HG03520 (cell line): ENCODE data around the gene DLAT.
"Not testable (repeated sequence)": the region's sequence is repeated elsewhere in the genome, so short reads cannot be mapped to it uniquely, and the experiment has no call there.

ENCODE experiments used
- ATAC-seq: cut with Tn5 transposase; IDR thresholded peaks from one replicate; pipeline ENCODE4 v1.9.1; 2021; ENCODE audit warnings: mild to moderate bottlenecking, moderate library complexity; ENCODE audit not compliant: unreplicated experiment

Gene DLAT

GRCh38 chr11:112046647-112047046 is 21.4 kb downstream of the DLAT start:
- not testable (repeated sequence) for ATAC-seq

- ATAC-seq: not testable (repeated sequence)
Observed at GRCh38 chr11:112048256-112048655, 23.0 kb downstream of the DLAT start.

DNA sequence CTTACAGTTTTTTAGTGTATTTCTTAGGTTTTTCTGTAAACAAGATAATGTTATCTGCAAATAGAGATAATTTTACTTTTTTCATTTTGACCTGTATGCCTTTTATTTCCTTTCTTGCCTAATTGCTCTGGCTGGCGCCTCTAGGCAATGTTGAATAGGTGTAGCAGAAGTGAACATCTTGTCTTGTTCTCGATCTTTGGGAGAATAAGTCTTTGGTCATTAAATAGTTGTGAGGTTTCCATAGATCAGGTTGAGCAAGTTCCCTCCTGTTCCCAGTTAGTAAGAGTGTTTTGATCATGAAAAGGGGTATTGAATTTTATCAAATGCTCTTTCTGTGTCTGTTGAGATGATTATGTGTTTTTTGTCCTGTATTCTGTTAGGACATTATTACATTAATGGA is 24.6 kb downstream of the DLAT start:
- ATAC-seq: no peak

DNA sequence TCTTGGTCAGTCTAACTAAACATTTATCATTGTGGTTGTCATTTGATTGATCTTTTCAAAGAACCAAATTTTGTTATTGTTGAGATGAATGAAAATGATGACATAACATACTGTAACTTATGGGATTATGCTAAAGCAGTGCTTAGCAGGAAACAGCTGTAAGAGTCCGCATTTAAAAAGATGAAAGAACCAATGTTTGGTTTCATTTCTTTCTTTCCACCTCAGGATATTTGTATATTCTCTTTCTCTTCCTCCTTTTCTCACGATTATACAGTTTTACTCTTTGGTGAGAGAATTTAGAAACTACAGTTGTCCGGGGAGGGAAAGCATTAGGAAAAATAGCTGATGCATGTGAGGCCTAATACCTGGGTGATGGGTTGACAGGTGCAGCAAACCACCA is 25.5 kb downstream of the DLAT start:
- ATAC-seq: peak; percentile 69

DNA sequence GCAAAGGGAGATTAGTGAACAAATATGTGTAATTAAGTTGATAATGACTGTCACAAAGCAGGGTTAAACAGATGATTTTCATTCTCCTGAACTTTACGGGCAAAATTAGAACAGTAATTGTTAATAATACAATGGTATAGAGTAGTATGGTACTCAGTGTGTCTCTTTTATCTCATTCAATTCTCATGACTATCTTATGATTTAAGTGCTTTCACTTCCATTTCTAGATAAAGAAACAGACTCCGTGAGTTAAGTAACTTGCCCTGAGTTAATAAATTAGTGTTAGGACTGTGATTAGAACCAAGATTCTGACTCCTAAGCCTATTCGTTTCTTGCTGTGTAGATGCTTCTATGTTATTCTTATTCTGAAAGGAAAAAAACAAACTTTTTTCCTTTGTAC is 26.6 kb downstream of the DLAT start:
- ATAC-seq: no peak

DNA sequence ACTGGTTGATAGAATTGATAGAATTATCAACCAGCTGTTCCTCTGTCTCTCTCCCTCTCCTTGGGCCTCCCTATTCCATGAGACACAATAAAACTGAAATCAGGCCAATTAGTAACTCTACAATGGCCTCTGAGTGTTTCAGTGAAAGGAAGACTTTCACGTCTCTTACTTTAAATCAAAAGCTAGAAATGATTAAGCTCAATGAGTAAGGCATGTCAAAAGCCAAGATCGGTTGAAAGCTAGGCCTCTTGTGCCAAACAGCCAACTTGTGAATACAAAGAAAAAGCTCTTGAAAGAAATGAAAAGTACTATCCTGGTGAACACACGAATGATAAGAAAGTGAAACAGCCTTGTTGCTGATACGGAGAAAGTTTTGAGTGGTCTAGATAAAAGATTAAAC is 32.0 kb downstream of the DLAT start:
- ATAC-seq: no peak

DNA sequence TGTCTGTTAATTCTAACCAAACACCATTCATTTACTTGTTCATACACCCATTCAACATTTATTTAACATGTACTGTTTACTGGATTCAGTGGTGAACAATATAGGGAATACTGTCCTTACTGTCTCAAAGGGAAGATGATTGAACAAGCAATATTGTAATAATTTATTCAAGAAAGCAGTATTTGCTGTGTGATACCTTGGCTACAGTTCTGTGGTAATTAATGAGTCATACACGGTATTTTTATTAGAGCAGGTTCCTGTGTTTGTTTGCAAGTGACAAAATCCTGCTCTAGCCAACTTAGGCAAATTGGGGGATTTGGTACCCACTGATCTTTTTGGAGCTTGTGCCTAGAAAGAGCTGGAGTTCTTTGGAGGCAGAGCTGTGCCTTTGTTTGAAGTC is 32.9 kb downstream of the DLAT start:
- ATAC-seq: no peak

DNA sequence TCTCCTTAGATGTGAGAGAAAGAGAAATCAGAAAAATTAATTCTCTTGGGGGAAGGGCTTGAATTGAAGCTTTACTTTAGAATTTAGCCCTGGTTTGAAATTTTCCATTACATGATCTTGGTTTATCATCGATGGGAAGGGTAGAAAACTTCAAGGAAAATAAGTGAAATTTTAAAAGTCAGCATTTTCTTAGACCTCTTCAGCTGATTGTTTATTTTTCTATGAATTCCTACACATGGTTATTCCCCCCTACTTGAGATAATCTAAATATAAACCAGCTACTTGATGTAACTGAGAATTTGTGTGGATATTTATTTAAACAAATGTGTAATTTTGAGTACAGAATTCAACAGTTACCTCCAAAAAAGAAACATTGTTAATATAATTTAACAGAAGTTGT is 37.7 kb downstream of the DLAT start:
- ATAC-seq: no peak

GRCh38 chr11:112073941-112074811 is 49.0 kb downstream of the DLAT start, which contains the start of the genes NKAPD1 and PIH1D2:
NKAPD1 (plus strand) TSS chr11:112074299; CDS start chr11:112075575, 1,276 bp downstream.
PIH1D2 (minus strand) TSS chr11:112074017; CDS start chr11:112073174, 843 bp downstream.
- ATAC-seq: peak; percentile 85

- ATAC-seq: no peak
Observed at GRCh38 chr11:112082729-112083128, 57.5 kb downstream of the DLAT start.

- ATAC-seq: peak; percentile 30
Observed at GRCh38 chr11:112085822-112086421, 60.7 kb downstream of the DLAT start.

GRCh38 chr11:112086422-112087191 is 61.4 kb downstream of the DLAT start, which contains the start of the genes SDHD and TIMM8B:
SDHD (plus strand) TSS chr11:112086873; CDS start chr11:112086908, 35 bp downstream.
TIMM8B (minus strand) TSS chr11:112086756; CDS start chr11:112086723, 33 bp downstream.
- ATAC-seq: peak; percentile 84

- no peak for ATAC-seq
Observed at GRCh38 chr11:112087212-112087611, 62.0 kb downstream of the DLAT start.

DNA sequence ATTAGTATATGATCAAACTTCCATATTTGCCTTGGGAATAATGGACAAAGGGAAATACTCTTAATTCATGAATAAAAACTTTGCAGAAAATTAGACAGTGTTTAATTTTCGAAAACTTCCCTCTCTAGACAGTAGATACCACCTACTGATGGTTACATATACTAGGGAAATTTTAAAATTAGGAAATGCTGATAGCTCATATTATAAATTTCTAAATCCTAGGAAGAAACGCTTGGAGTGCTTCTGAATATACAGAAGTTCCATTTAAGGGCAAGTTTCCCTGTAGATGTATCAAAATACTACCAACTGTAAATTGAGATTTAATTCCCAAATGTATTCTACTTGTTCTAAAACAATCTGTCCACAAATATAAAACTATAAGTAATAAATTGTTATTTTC is 70.1 kb downstream of the DLAT start:
- not testable (repeated sequence) for ATAC-seq

GRCh38 chr11:112096194-112096593 is 71.0 kb downstream of the DLAT start:
- no peak for ATAC-seq

DNA sequence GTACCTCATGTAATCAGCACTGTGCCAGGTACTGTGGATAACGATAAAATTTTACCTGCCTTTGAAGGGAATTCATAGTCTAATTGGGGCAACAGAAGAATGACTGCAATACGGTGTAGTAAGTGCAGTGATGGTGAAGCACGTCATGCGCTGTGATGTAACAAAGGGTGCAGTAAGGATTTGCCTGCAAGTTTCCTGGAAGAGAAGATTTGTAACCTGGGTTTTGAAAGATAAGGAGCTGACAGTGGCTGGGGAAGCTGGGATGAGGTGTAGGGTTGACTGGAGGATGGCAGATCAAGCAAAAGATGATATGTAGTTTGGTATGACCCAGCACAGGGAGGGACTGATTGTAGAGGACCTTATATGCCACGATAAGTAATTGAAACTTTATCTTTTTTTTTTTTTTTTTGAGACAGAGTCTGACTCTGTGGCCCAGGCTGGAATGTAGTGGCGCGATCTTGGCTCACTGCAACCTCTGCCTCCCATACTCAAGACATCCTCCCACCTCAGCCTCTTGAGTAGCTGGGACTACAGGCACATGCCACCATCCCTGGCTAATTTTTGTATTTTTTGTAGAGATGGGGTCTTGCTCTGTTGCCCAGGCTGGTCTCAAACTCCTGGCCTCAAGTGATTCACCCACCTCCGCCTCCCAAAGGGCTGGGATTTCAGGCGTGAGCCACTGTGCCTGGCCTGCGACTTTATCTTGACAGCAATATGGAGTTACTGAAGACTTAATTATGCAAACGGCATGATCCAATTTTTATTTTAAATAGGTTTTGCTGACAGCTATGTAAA is 72.7 kb downstream of the DLAT start:
- no peak for ATAC-seq

DNA sequence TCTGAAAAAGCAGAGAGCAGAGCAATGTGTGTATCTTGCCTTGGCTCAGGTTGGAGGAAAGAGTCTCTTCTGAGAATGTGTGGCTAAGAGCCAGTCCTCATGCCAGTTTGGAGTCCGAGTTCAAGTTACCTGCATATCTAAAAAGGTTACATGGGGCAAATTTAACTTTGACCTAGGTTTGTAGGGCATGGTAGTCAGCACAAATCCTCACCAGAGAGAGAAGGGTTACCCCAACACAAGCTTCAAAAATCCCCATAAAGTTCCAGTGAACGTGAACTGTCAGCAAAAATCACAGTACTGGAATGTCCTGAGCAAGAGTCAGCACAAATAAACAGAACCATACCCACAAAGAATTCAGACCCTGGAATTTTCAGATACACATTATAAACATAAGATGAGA is 75.3 kb downstream of the DLAT start:
- ATAC-seq: no peak

- ATAC-seq: no peak
Observed at GRCh38 chr11:112103446-112103845, 78.2 kb downstream of the DLAT start.

DNA sequence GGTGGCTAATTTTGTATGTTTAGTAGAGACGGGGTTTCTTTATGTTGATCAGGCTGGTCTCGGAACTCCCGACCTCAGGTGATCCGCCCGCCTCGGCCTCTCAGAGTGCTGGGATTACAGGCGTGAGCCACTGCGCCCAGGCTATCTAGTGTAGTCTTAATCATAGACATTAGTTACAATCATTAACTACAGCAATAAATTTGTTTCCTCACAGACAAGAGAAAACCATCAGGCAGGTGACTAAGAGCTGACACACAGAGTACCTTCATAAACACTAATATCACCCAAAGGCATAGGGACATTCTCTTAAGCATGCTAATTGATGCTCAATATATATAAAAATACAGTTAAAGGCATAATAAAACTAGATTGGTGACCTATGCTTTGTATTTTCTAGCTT is 80.9 kb downstream of the DLAT start:
- ATAC-seq: no peak
